OCI-LY3 (cell line): ENCODE results near the gene ASPA.

ENCODE experiments used
- CTCF ChIP-seq: fragments of 200-600, 300-600 bp; sonication (generic); IDR thresholded peaks from 2 replicates; pipeline ENCODE4 v1.5.1; 2014; ENCODE audit warnings: antibody characterized with exemption, low read length, low read depth
- EZH2phosphoT487 ChIP-seq: fragments of 200-600 bp; shearing (Covaris generic); IDR thresholded peaks from 2 replicates; pipeline ENCODE4 v1.6.1; 2018; ENCODE audit warnings: antibody characterized with exemption, mixed run types, low read depth

- TF ChIP-seq CTCF: no peak
- no peak for TF ChIP-seq EZH2phosphoT487
Measured at GRCh38 chr17:3506054-3506453, 30.3 kb downstream of the ASPA start.
